ENCODE measurements around the gene PSMD1.

Gene PSMD1

GRCh38 chr2:231163414-231164095 is 106.9 kb downstream of the PSMD1 start:
- ATAC-seq, result no peak
- TF ChIP-seq ZFP3 (CRISPR knock-in tag; IDR thresholded peaks at IDR 0.05), result no peak
- no peak for TF ChIP-seq PATZ1 (CRISPR knock-in tag; IDR thresholded peaks at IDR 0.05; ENCODE audit: borderline replicate concordance)
- no peak for TF ChIP-seq ZNF8 (CRISPR knock-in tag; IDR thresholded peaks at IDR 0.05)
- no peak for TF ChIP-seq GLIS3 (CRISPR knock-in tag; IDR thresholded peaks at IDR 0.05)
- no peak for TF ChIP-seq ZC3H10 (CRISPR knock-in tag; IDR thresholded peaks at IDR 0.05)
- TF ChIP-seq CSRNP3 (CRISPR knock-in tag; IDR thresholded peaks at IDR 0.05), result no peak
- TF ChIP-seq PPARA (CRISPR knock-in tag; IDR thresholded peaks at IDR 0.05; ENCODE audit: borderline replicate concordance), result no peak
- no peak for TF ChIP-seq CSDC2 (CRISPR knock-in tag; IDR thresholded peaks at IDR 0.05)
- no peak for TF ChIP-seq OSR1 (CRISPR knock-in tag; IDR thresholded peaks at IDR 0.05)

GRCh38 chr2:231167745-231168459 is 111.2 kb downstream of the PSMD1 start:
- peak; percentile 45; the same call in 1 of the 2 replicates for TF ChIP-seq ISL1 (CRISPR knock-in tag; IDR thresholded peaks at IDR 0.05)
- no peak for TF ChIP-seq ZNF565 (CRISPR knock-in tag; conservative IDR thresholded peaks at IDR 0.05; ENCODE audit: low read depth)
- no peak for TF ChIP-seq ZFP30 (CRISPR knock-in tag; IDR thresholded peaks at IDR 0.05)
- TF ChIP-seq CSDC2 (CRISPR knock-in tag; IDR thresholded peaks at IDR 0.05), result no peak
- no peak for ATAC-seq

- ATAC-seq, result no peak
- TF ChIP-seq RARB (CRISPR knock-in tag; IDR thresholded peaks at IDR 0.05) (no peak), ISL1 (CRISPR knock-in tag; IDR thresholded peaks at IDR 0.05) (0 out of 2 replicates have a peak, but pooled peaks have one; percentile 0)
Observed at GRCh38 chr2:231168460-231169139, 111.9 kb downstream of the PSMD1 start.

- ATAC-seq, result peak; percentile 59
- TF ChIP-seq CREB5 (CRISPR knock-in tag; IDR thresholded peaks at IDR 0.05; ENCODE audit: low read depth) (no peak), CSRNP3 (CRISPR knock-in tag; IDR thresholded peaks at IDR 0.05) (no peak), TCF4 (CRISPR knock-in tag; IDR thresholded peaks at IDR 0.05; ENCODE audit: borderline replicate concordance) (peak; percentile 94), ISL1 (CRISPR knock-in tag; IDR thresholded peaks at IDR 0.05) (peak; percentile 36; the same call in 1 of the 2 replicates), PPARA (CRISPR knock-in tag; IDR thresholded peaks at IDR 0.05; ENCODE audit: borderline replicate concordance) (no peak), PATZ1 (CRISPR knock-in tag; IDR thresholded peaks at IDR 0.05; ENCODE audit: borderline replicate concordance) (no peak), ZC3H10 (CRISPR knock-in tag; IDR thresholded peaks at IDR 0.05) (no peak), ZFP3 (CRISPR knock-in tag; IDR thresholded peaks at IDR 0.05) (peak; percentile 73), ZFP30 (CRISPR knock-in tag; IDR thresholded peaks at IDR 0.05) (no peak), ZNF565 (CRISPR knock-in tag; conservative IDR thresholded peaks at IDR 0.05; ENCODE audit: low read depth) (no peak; the same call in 1 of the 2 replicates), SNAI2 (CRISPR knock-in tag; IDR thresholded peaks at IDR 0.05) (peak; percentile 62; the same call in 1 of the 2 replicates), ZNF8 (CRISPR knock-in tag; IDR thresholded peaks at IDR 0.05) (no peak), GLIS3 (CRISPR knock-in tag; IDR thresholded peaks at IDR 0.05) (0 out of 2 replicates have a peak, but pooled peaks have one; percentile 41), ESRRG (CRISPR knock-in tag; IDR thresholded peaks at IDR 0.05) (no peak), ZNF70 (CRISPR knock-in tag; IDR thresholded peaks at IDR 0.05) (no peak), TOX (CRISPR knock-in tag; IDR thresholded peaks at IDR 0.05; ENCODE audit: borderline replicate concordance) (no peak), BACH2 (CRISPR knock-in tag; IDR thresholded peaks at IDR 0.05; ENCODE audit: borderline replicate concordance) (no peak), OSR1 (CRISPR knock-in tag; IDR thresholded peaks at IDR 0.05) (no peak), TSHZ2 (CRISPR knock-in tag; IDR thresholded peaks at IDR 0.05) (peak; percentile 98), ARNTL (CRISPR knock-in tag; IDR thresholded peaks at IDR 0.05; ENCODE audit: borderline replicate concordance, low read depth) (no peak), CSDC2 (CRISPR knock-in tag; IDR thresholded peaks at IDR 0.05) (no peak), RARB (CRISPR knock-in tag; IDR thresholded peaks at IDR 0.05) (no peak)
Observed at GRCh38 chr2:231169488-231169887, 112.8 kb downstream of the PSMD1 start.
